Fibroblast of the aortic adventitia (primary cell): ENCODE measurements around the gene STIL. TPM values are rescaled to one million over a fixed set of nuclear protein-coding genes. Genes with fewer than 3 reads are reported as not detected.

Experiments
- DNase-seq: peaks from one replicate; pipeline ENCODE4 v3.0.0-alpha.2; 2010; ENCODE audit warnings: low read depth
- H3K4me3 ChIP-seq: 2 replicates; pipeline ENCODE4 v1.5.1; 2011; ENCODE audit warnings: low read depth, mild to moderate bottlenecking, control low read depth, low read length, moderate library complexity
- CTCF ChIP-seq: IDR thresholded peaks from 2 replicates; pipeline ENCODE4 v1.5.1; 2011; ENCODE audit warnings: mild to moderate bottlenecking, low read length, control low read depth, inconsistent platforms; ENCODE audit not compliant: insufficient read depth
- total RNA-seq: library from RNA; depleted of rRNA; stranded (reverse); fragments of >200 nt; gene quantifications from 2 replicates; pipeline ENCODE4 v1.2.3, GENCODE V29; 2012; ENCODE audit warnings: low replicate concordance

The STIL gene
- total RNA-seq, 1 donor, result 29.1 TPM

GRCh38 chr1:47224676-47225399 lies 89.1 kb downstream of the STIL start:
- no peak overlapping the region for H3K4me3 ChIP-seq
- no peak for DNase-seq
- no peak for TF ChIP-seq CTCF

GRCh38 chr1:47223921-47224675 lies 89.8 kb downstream of the STIL start:
- DNase-seq, result no peak
- no peak for TF ChIP-seq CTCF

GRCh38 chr1:47223174-47223920 lies 90.6 kb downstream of the STIL start:
- TF ChIP-seq CTCF, result no peak
- H3K4me3 ChIP-seq, result no peak overlapping the region
- no peak for DNase-seq

More at GRCh38 chr1:47223921-47224675, 89.8 kb downstream of the STIL start:
- H3K4me3 ChIP-seq, result no peak overlapping the region

- no peak for TF ChIP-seq CTCF
- no peak overlapping the region for H3K4me3 ChIP-seq
- no peak for DNase-seq
Observed at GRCh38 chr1:47222476-47222875, 91.5 kb downstream of the STIL start.

GRCh38 chr1:47219590-47220220 lies 94.2 kb downstream of the STIL start:
- DNase-seq, result no peak
- H3K4me3 ChIP-seq, result no peak overlapping the region
- no peak for TF ChIP-seq CTCF

GRCh38 chr1:47219001-47219400 lies 94.9 kb downstream of the STIL start:
- no peak overlapping the region for H3K4me3 ChIP-seq
- no peak for TF ChIP-seq CTCF
- DNase-seq, result no peak
